ENCODE data around the gene SRBD1.

SRBD1 gene

GRCh38 chr2:45409677-45410076, 201.4 kb downstream of the SRBD1 start:
- FAIRE-seq: no peak

- no peak for FAIRE-seq
Observed at GRCh38 chr2:45406621-45407020, 204.4 kb downstream of the SRBD1 start.

- FAIRE-seq: no peak
Observed at GRCh38 chr2:45404807-45405297, 206.2 kb downstream of the SRBD1 start.

GRCh38 chr2:45403036-45403435, 208.0 kb downstream of the SRBD1 start:
- FAIRE-seq: no peak

GRCh38 chr2:45401431-45401922, 209.6 kb downstream of the SRBD1 start:
- FAIRE-seq: no peak

- FAIRE-seq: no peak
Observed at GRCh38 chr2:45399040-45399784, 211.9 kb downstream of the SRBD1 start.

- no peak for FAIRE-seq
Observed at GRCh38 chr2:45397292-45397691, 213.8 kb downstream of the SRBD1 start.

- no peak for FAIRE-seq
Observed at GRCh38 chr2:45396671-45397070, 214.4 kb downstream of the SRBD1 start.

- FAIRE-seq: no peak
Observed at GRCh38 chr2:45394842-45395241, 216.2 kb downstream of the SRBD1 start.

- no peak for FAIRE-seq
Observed at GRCh38 chr2:45394216-45394615, 216.9 kb downstream of the SRBD1 start.

- no peak for FAIRE-seq
Observed at GRCh38 chr2:45391866-45392265, 219.2 kb downstream of the SRBD1 start.

GRCh38 chr2:45390861-45391260, 220.2 kb downstream of the SRBD1 start:
- FAIRE-seq: no peak

GRCh38 chr2:45390441-45390840, 220.6 kb downstream of the SRBD1 start:
- FAIRE-seq: no peak

- no peak for FAIRE-seq
Observed at GRCh38 chr2:45388541-45389100, 222.4 kb downstream of the SRBD1 start.

- FAIRE-seq: no peak
Observed at GRCh38 chr2:45382744-45383143, 228.3 kb downstream of the SRBD1 start.

GRCh38 chr2:45380131-45380836, 230.8 kb downstream of the SRBD1 start:
- FAIRE-seq: no peak

GRCh38 chr2:45379399-45380087, 231.5 kb downstream of the SRBD1 start:
- no peak for FAIRE-seq

GRCh38 chr2:45373534-45373933, 237.5 kb downstream of the SRBD1 start:
- no peak for FAIRE-seq

- no peak for FAIRE-seq
Observed at GRCh38 chr2:45370369-45370768, 240.7 kb downstream of the SRBD1 start.

- FAIRE-seq: no peak
Observed at GRCh38 chr2:45368792-45369191, 242.3 kb downstream of the SRBD1 start.

- FAIRE-seq: no peak
Observed at GRCh38 chr2:45361666-45362065, 249.4 kb downstream of the SRBD1 start.

GRCh38 chr2:45354776-45355175, 256.3 kb downstream of the SRBD1 start:
- FAIRE-seq: no peak

GRCh38 chr2:45353879-45354278, 257.2 kb downstream of the SRBD1 start:
- FAIRE-seq: peak; percentile 12

Measured in endometrium (tissue), 2 donors.